EH (cell line): ENCODE results near the gene METTL22.

ENCODE experiments used
- DNase-seq: peaks from one replicate; pipeline ENCODE4 v3.0.0-alpha.2; 2015; ENCODE audit warnings: low read depth

METTL22 gene

DNA sequence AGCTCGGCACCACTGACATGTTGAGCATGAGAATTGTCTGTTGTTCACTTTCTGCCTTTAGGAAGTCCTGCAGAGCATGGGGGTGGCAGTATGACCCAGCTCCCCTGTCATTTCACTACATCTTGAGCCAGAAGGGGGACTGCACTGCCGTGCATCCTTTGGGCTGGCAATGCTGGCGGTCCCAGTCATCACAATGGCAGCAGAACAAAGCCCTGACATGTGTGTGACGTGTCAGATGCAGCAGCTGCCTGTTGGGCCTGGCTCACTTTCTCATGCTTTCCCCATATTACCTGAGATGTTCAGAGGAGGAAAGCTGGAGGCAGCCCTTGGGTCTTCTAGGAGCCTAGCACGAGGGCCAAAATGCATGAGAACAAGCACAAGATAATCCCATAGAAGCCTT lies 46.6 kb downstream of the METTL22 start:
- DNase-seq = no peak

DNA sequence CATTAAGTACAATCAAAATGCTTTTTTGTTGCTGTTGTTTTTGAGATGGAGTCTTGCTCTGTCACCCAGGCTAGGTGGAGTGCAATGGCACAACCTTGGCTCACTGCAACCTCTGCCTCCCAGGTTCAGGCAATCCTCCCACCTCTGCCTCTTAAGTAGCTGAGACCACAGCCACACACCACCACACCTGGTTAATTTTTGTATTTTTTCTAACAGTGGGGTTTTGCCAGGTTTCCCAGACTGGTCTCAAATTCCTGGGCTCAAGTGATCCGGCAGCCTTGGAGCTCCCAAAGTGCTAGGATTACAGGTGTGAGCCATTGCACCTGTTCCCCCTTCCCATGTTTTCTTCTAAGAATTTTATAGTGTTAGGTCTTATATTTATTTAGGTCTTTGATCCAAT lies 48.0 kb downstream of the METTL22 start:
- DNase-seq = no peak

DNA sequence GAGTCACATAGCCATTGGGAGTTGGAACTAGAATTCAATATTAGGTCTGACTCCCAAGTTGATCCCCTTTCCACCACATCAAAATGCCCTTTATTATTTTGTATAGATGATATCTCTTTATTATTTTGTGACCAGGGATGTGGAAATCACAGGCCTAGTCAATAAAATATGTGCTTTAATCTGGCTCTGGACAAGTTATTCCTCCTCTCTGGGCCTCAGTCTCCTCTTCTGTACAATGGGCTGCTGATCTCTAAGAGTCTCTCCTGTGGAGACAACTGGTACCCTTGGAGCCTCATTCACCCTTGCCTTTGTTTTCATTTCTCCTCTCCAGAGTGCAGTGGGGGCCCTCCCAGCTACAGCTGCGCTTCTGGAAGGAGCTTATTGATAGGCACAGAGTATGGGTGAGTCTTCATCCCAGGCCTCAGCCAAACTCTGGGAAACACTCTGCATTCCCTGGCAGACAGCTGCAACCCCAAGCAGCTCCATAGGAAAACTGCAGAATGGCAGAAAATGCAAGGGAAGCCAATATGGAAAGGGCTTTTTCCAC lies 48.6 kb downstream of the METTL22 start:
- no peak for DNase-seq

DNA sequence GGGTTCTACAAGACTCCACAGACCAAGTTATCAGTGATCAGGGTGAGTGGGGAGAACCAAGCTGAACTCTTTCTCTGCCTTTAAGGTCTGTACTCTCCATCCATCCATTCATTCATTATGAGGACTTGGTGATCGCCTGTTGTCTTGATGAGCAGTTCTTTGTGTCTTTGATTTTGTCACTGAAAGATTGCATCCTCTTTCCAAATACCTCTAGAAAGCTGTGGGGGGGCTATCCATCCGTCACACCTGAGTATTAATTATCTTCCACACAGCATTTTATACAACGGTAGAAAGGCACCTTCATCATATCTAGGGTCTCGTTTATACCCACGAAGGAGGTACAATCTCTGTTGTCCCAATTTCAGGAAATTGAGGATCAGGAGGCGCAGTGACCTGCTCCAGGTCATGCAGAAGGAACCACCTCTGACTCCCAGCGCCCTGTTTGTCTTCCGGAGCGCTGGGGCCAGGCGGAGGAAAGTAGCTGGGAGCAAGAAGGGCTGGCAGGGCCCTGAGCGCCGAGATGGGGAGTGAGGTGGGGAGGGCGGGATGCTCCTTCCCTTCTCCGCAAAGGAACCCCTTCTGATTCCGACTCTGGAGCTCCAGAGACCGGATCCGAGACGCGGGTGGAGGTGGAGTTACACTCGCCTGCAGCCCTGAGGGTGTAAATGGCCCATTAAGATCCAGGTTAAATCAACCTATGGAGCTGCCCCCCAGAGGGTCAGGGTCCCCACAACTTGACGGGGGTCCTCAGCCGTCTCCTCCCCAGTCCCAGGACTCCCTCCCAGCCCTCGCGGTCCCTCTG lies 52.3 kb downstream of the METTL22 start:
- no peak for DNase-seq

DNA sequence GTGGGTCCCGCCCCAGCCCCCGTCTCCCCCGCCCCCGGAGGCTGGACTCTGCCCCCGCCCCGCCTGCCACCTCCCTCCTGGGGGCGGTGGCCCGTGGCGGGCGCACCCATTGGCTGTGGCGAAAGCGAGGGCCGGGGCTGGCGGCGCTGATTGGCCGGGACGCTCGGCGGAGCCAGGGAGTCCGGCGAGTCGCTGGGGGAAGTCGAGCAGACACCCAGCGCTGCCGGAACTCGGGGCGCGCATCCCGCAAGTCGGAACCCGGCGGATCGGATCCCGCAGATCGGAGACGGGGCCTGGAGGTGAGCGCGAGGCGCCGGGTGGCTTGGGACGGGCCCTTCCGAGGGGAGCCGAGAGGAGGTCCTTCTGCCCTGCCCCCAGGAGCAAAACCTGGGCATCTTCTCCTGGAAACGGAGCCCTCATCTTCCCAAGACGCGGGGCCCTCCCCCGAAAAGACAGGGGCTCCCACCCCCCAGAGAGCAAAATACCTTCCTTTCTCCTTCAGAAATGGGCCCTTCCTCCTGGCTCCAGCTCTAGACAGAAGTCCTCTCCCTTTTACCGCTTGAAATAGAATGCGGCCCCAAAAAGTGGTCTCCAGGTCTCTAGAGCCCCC lies 53.0 kb downstream of the METTL22 start, which contains the start of gene ABAT:
Gene ABAT, plus strand, starts transcription at position 205 of the 610 bp plus-strand sequence. CDS start 61,123 bp downstream, outside the sequence.
- DNase-seq = peak; percentile 84

DNA sequence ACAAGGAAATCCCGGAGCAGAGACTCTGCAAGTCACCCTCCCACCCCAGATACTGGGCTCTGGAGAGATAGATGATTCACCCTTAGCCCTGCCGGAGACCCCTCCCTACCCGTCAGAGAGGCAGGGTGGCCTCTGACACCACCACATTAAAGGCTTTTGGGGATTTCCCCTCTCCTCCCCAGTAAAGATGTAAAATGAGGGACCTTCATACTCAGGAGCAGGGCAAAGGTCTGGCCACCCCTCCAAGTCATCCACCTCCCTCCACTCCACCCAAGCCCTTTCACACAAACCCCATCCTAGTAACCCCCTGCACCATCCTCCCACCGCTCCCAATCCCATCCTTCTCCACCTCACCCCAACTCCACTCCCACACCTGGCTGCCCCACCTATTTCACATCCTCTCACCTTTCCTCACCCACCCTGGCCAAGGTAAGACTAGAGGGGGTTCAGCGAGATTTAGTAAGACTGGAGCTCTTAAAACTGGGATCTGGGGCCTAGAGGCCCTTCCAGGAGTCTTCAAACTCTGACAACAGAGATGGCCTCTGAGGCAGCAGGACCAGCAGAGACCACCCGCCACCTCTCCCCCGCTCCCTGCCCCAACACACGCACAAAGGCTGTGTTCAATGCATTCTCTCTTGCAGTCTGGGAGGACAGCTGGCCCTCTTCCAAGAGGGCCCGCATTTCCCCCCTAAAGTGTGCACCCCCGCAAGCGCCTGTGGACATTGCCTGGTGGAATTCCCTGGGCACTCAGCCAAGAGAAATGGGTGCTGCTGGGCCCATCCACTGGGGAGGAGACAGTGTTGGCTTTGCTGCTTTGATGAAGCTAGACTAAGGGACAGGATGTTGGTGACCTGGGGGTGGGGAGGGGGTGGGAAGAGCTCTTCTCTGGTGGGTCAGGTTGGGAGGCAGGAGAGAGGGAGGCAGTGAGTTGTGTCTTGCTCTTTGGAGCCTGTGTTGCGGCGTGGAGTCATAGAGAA lies 54.0 kb downstream of the METTL22 start:
- DNase-seq = peak; percentile 4

DNA sequence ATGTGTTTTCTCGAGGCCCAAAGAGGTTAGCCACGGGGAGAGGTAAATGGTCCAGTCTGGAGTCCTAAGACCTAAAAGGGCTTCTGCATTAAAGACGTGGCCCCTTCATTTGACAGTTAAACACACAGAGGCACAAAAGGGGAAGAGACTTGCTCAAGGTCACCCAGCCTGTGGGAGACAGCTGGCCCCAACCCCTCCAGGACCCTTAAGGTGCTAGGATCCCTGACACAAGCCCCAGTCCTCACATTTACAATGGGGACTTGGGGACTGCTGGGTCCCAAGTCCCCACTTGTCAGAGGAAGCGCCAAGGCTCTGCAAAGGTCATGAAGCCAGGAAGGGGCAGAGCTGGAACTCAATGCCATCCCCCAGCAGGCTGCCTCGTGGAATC lies 54.7 kb downstream of the METTL22 start:
- no peak for DNase-seq

DNA sequence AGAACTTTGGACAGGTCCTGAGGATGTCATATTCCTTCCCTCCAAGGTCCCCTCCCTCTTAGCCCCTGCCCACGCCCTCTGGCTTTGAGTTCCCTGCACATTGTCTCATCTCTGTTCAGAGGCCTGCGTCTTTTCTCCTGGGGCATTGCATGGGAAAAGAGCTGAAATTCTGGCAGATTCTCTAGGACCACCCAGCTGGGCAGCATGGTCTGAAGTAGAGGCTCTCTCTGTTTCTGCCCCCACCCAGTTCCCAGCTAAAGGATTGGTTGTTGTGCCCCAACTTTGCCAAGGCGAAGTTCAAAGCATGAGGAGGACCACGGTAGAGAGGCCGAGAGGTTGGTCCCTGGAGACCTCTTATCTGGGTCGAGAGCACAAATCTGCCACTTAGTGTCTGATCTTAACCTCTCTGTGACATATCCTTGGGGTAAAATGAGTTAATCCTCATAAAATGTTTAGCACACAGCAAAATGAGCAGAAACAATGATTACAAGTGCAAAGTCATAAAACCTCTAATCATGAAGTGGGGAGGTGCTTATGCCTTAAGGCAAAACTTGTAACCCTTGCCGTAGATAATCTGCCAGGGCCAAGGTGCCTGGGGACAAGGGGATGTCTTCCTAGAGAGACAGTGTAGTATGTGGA lies 55.4 kb downstream of the METTL22 start:
- DNase-seq = no peak

DNA sequence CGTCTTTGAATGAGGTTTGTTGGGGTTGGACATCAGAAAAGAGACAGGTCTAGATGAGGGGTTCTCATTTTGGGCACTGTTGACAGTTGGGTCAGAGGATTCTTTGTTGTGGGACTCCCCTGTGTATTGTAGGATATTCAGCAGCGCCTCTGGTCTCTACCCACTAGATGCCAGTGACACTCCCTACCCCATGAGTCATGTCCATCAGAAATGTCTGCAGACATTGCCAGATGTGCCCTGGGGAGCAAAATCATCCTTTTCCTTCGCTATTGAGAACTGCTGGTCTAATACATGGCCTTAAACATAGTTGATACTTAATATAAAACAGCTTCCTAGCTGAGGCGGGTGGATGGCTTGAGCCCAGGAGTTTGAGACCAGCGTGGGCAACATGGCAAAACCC lies 56.0 kb downstream of the METTL22 start:
- DNase-seq = peak; percentile 30

DNA sequence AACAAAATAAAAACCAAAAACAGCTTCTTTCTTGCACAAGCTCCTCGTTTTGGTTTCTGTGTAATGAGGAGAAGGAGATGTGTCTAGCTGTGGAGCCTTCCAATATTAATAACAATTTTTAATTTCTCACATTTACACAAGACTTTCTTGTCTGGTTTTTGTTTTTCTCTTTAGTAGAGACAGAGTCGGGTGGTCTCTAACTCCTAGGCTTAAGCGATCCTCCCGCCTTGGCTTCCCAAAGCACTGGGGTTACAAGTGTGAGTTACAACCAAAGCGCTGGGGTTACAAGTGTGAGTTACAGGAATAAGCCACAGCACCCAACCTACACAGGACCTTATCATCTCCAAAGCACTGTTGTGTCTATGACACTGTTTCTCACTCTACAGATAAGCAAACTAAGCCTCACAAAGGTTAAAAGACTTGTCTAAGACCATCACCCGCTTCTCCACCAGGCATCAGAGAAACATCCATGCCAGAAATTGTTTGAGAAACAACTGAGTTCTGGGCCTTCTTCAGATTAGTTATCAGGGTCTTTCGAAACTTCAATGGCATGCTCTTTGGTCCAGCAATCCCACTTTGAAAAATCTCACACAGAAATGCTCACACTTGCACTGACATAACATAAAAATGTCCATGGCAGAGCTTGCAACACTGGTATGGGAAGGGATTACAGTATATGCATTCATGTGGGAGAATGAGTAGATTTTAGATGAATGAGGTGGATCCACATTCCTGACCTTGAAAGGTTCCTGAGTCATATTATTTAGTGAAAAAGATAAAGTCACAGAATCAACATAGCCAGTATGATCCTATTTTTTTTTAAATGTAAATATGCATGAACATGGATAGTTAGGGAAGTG lies 56.8 kb downstream of the METTL22 start:
- DNase-seq = peak; percentile 49

DNA sequence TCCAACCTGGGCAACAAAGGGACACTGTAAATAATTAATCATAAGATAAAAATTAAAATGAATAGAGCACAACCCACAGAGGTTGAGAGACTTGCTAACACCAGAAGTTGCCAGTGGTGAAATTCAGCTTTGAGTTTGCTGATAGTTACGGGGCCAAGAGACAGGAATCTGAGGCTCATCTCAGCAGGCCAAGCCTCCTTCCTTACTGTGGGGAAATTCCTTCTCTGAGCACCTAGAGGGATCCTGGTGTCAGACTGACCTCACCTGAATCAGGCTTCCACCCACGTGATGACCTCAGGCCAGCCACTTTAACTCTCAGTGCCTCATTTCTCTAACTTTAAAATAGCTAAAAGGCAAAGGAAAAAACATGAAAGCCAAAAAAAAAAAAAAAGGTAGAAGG lies 57.7 kb downstream of the METTL22 start:
- no peak for DNase-seq

DNA sequence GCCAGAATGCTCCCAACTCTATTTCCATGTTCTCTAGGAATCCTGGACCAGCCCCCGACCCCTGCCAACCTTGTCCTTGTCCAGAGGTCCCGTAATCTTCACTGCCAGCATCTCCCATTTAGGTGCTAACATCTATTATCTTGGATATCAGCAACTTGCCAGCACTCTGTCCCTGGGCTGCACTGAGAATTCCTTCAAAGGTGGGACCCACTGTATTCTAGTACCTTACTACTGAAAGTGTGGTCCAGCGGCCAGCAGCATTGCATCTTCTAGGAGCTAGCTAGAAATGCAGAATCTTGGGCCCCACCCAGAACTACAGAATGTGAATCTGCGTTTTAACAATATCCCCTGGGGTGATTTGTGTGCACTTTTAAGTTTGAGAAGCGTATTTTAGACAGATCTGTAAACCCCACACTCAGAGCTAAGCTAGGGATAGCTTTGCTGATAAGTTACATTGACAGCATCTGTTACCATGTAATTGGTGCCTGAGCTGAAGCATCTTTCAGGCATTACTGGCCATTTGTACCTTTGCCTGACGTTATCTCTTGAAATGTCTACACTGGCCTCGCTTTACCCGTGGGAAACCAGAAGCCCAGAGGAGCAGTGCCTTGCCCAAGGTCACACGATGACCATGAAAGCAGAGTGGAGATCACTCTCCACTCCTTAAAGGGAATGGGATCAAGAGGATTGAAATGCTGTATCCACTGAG lies 61.2 kb downstream of the METTL22 start:
- DNase-seq = no peak

DNA sequence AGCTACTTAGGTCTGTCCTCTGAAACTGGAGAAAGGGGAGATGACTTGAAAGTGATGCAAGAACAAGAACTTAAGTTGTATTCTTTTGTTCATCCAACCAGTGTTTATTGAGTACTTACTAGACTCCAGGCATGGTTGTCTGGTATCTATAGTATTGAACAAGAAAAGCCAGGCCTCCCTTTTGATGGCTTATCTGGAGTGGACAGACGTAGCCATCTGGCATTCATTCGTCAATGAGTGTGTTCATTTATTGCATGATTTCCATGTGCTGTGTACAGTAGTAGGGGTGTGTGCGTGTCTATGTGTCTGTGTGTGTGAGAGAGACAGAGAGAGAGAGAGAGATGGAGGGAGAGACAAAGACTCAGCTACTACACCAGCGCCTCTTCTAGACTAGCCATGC lies 62.1 kb downstream of the METTL22 start:
- no peak for DNase-seq

DNA sequence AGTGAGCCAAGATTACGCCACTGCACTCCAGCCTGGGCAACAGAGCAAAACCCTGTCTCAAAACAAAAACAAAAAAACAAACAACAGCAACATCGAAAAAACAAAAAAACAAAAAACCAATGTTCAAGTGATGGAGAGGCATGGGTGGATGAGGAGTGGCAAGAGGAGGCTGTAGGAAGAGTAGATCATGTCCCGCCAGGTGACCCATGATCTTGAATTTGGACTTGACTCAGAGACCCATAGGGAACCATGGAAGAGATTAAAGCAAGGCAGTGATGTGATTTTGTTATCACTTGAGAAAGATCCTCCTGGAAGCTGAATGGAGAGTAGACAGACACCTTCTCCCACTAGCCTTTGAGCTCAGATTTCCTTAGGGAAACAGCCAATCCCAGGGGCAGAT lies 64.1 kb downstream of the METTL22 start:
- DNase-seq = no peak

DNA sequence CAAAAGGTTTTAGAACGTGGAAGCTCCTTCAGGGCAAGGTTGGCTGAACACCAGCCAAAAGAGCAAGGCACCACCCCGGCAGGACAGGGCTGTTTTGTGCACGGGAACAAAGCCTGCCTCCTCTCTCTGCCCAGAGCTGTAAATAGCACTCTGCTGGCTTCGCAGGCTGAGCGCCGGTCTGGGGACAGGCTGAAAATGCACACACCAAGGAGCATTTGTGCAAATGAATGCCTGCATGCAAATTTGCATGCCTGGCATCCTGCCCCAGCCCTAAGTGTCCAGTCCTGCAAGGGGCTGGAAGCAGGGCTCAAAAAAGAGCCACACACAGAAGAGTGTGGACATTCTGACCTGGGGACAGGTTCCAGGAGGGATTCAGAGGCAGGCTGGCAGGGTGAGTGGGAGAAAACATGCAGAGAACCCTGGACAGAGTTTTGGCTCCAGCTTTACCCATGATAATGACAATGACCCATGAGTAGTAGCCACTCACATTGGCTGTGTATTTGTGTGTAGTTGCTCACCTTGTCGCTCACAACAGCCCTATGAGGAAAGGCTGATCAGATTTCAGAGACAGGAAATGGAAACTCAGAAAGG lies 64.6 kb downstream of the METTL22 start:
- DNase-seq = no peak

DNA sequence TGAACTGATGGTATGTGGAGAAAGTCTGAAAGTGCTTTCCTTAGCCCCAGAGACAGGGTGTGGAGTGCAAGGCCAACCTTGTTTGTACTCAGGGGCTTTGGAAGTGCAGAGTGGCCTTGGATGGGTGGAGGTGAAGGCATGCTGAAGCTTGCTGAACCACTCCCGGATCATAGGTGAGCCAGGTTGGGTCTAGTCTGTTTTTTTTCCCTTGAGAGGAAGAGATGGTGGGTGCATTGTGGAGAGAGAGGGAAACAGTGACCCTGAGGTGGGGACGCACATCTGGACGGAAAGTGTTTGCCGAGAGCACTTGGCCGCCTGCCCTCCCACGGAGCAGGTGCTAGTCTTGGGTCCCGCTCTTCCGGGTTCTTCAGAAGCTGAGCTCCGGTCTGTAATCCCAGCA lies 65.4 kb downstream of the METTL22 start:
- DNase-seq = no peak

DNA sequence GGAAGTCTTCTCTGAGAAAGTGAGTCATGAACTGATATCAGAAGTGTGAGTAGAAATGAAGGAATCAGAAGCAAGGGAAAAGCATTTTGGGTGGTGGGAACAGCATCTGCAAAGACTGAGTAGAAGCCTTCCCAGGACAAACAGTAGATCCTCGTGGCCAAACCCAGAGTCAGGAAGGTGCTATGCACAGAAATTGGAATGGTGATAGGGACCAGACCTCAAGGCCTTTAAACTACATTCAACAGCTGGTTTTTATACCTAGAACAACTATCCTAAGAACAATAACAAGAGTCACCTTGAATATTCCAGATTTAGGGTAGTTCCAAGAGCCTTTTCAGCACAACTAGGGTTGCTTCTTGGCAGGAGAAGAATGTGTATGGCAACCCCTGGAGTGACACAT lies 68.2 kb downstream of the METTL22 start:
- no peak for DNase-seq

DNA sequence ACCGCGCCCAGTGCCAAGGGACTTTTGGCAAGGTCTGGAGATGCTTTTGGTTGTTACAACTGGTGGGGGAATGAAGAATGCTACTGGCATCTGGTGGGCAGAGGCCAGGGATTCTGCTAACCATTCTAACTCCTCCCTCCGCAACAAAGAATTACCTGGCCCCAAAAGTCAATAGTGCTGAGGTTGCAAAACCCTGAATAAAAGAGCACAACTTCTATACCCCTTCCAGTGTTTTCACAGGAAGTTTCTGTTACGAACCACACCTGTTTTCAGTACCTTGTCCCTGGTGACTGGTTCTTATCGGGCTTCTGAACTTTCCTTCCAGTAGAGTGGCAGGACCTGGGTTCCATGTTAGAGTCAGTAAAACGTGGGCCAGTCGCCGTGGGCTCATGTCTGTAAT lies 70.2 kb downstream of the METTL22 start:
- DNase-seq = no peak

DNA sequence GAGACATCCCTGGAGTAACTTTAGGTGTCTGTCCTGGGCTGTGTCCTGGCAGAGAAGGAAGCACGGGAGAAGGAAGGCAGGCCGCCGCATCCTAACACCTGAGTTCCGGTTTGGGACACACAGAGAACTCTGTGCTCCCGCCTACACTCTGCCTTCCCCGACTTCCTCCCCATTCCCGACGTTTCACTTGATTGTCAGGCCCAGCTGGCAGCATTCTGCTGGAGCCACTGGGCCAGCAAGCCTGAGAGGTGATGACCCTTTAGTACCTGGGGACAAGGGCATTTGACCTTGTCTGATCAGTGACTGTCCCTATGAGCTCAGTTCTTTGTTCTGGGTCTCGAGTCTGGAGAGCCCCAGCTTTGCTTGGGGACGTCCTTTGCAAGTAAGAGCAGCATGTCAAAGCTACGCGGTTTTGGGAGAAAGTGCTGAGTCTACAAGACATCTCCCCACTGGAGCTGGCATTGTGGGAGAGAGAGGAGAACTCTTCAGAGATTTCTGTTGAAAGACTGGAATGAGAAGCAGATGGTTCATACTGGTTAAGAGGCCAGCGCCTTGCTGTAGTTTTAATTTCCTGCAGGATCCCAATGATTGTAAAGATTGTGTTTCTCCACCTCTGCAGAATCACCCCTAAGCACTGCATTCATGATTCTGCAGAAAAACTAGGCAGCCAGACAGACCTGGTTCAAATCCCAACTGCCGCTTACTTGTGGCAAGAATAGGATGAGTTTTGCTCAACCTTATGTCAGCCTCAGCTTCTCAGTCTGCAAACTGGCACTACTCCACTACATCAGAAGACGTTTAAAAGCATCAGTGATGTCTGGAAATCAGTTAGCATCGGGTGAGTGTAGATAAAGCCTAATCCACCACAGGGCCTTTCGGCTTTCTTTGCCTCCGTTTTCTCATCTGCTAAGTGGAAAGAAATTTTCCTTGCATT lies 73.6 kb downstream of the METTL22 start:
- no peak for DNase-seq
